ENCODE measurements around the gene PARD3. TPM values are rescaled to one million over a fixed set of nuclear protein-coding genes. Genes with fewer than 3 reads are reported as not detected.

Gene PARD3
- total RNA-seq, 1 experiment from 2014 or later = 46.3 TPM

DNA sequence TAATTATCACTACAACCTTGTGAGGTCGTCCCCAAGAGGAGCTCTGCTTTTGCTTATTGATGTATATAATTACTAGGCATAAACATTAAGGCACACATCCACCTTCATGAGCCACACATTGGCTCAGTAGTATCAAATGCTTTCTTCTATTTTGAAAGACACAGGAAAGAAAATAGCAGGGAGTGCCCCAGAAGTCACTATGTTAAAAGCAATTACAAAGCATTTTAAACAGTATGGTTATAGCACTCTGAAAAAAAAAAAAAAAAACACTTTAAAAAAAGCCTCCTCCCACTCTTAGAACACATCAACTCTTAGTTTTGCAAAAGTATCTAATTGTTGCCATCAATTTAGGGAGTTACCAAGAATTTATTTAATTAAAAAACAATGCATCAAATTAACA lies 474.2 kb downstream of the PARD3 start:
- intact Hi-C loops (cut with micrococcal nuclease) = no loop called here
- Histone ChIP-seq H2AFZ (ENCODE audit: low read depth, low read length, poor library complexity, severe bottlenecking) (no peak overlapping the region), H3K27ac (ENCODE audit: low read depth, low read length) (no peak overlapping the region), H3K36me3 (ENCODE audit: control insufficient read depth in 1 of 2, insufficient read depth in 2 of 2, low read length in 2 of 2) (no peaks in the 10 kb centered on the region), H3K4me2 (ENCODE audit: low read length) (no peak overlapping the region), H4K20me1 (ENCODE audit: insufficient read depth) (no peaks in the 10 kb centered on the region), H3K79me2 (ENCODE audit: insufficient read depth, low read length) (no peaks in the 10 kb centered on the region), H3K9ac (ENCODE audit: low read length) (no peak overlapping the region), H3K27me3 (ENCODE audit: insufficient read depth, low read length) (no peaks in the 10 kb centered on the region), H3K9me2 (ENCODE audit: insufficient read depth) (no peaks in the 10 kb centered on the region), H3K4me3 (replicated peaks in 1 of 2; ENCODE audit: low read depth in 1 of 2, low read length in 2 of 2) (no peak overlapping the region), H3K4me1 (ENCODE audit: control insufficient read depth in 1 of 2, insufficient read depth in 2 of 2, low read length in 2 of 2) (no peaks in the 10 kb centered on the region), H3K9me3 (ENCODE audit: control insufficient read depth in 1 of 2, insufficient read depth in 1 of 2, low read depth in 1 of 2, low read length in 2 of 2) (no peaks in the 10 kb centered on the region)
- ChIA-PET RAD21 (ENCODE audit: low non-redundant PET in 1 of 2, low total read pairs in 2 of 2, uncharacterized antibody in 2 of 2, unreplicated experiment in 2 of 2) (no interaction called here), POLR2A (no interaction called here), CTCF (no interaction called here)
- no peak for ATAC-seq
- no peak for DNase-seq (ENCODE audit: low read depth, low spot score)
- BruUV-seq (replicated peaks) = no TSS peak
- TF ChIP-seq FOSL1 (IDR thresholded peaks at IDR 0.05; ENCODE audit: low read depth) (no peak), ZNF274 (IDR thresholded peaks at IDR 0.05; ENCODE audit: low read depth, low read length) (no peak), CBX3 (IDR thresholded peaks at IDR 0.05; ENCODE audit: low read depth) (no peak), ELF1 (IDR thresholded peaks at IDR 0.05; ENCODE audit: borderline replicate concordance, low read depth) (no peak), ZBTB33 (IDR thresholded peaks at IDR 0.05; ENCODE audit: extremely low read depth, insufficient replicate concordance, low read length) (no peak), RAD21 (IDR thresholded peaks at IDR 0.05; ENCODE audit: low read depth) (no peak), EZH2 (IDR thresholded peaks at IDR 0.05) (no peak), EZH2phosphoT487 (IDR thresholded peaks at IDR 0.05; ENCODE audit: borderline replicate concordance) (no peak), MAX (IDR thresholded peaks at IDR 0.05) (no peak), ATF3 (IDR thresholded peaks at IDR 0.05) (no peak), CEBPB (IDR thresholded peaks at IDR 0.05; ENCODE audit: low read depth) (no peak), SP1 (IDR thresholded peaks at IDR 0.05; ENCODE audit: low read depth) (no peak), ZFX (IDR thresholded peaks at IDR 0.05) (no peak), POLR2AphosphoS5 (IDR thresholded peaks at IDR 0.05; ENCODE audit: low read depth, low read length) (no peak), SIN3A (IDR thresholded peaks at IDR 0.05; ENCODE audit: low read depth) (no peak), POLR2A (IDR thresholded peaks at IDR 0.05; ENCODE audit: borderline replicate concordance, extremely low read depth, insufficient read depth, insufficient read length) (no peak)
- TF ChIP-seq, protein P1, sequence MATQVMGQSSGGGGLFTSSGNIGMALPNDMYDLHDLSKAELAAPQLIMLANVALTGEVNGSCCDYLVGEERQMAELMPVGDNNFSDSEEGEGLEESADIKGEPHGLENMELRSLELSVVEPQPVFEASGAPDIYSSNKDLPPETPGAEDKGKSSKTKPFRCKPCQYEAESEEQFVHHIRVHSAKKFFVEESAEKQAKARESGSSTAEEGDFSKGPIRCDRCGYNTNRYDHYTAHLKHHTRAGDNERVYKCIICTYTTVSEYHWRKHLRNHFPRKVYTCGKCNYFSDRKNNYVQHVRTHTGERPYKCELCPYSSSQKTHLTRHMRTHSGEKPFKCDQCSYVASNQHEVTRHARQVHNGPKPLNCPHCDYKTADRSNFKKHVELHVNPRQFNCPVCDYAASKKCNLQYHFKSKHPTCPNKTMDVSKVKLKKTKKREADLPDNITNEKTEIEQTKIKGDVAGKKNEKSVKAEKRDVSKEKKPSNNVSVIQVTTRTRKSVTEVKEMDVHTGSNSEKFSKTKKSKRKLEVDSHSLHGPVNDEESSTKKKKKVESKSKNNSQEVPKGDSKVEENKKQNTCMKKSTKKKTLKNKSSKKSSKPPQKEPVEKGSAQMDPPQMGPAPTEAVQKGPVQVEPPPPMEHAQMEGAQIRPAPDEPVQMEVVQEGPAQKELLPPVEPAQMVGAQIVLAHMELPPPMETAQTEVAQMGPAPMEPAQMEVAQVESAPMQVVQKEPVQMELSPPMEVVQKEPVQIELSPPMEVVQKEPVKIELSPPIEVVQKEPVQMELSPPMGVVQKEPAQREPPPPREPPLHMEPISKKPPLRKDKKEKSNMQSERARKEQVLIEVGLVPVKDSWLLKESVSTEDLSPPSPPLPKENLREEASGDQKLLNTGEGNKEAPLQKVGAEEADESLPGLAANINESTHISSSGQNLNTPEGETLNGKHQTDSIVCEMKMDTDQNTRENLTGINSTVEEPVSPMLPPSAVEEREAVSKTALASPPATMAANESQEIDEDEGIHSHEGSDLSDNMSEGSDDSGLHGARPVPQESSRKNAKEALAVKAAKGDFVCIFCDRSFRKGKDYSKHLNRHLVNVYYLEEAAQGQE (IDR thresholded peaks at IDR 0.05; ENCODE audit: low read depth) = no peak

Data from HCT116 (cell line).